Measurements from ENCODE around the gene FH. TPM values are rescaled to one million over a fixed set of nuclear protein-coding genes. Genes with fewer than 3 reads are reported as not detected.

FH gene
- total and polyA plus RNA-seq, 2 experiments from 2014 or later = 56.2 to 69.8 TPM

DNA sequence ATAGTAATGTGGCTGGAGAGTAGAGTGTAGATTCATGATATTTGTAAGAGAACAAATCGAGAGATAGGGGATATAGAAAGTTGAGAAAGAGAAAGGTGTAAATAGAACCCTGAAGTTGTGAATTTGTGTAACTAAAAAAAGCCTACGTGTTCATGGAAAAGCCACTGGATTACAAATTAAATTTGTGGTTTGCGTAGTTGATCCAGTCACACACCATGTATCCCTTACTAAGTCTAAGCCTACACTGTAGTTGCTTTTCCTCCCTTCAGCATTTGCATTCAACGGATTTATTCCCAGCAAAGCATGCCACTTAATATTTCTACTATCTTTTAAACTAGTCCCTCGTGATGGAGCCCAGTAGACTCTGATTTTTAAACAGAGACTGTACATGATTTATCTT lies 37.5 kb upstream of the FH start (continued):
- TF ChIP-seq, protein P1, sequence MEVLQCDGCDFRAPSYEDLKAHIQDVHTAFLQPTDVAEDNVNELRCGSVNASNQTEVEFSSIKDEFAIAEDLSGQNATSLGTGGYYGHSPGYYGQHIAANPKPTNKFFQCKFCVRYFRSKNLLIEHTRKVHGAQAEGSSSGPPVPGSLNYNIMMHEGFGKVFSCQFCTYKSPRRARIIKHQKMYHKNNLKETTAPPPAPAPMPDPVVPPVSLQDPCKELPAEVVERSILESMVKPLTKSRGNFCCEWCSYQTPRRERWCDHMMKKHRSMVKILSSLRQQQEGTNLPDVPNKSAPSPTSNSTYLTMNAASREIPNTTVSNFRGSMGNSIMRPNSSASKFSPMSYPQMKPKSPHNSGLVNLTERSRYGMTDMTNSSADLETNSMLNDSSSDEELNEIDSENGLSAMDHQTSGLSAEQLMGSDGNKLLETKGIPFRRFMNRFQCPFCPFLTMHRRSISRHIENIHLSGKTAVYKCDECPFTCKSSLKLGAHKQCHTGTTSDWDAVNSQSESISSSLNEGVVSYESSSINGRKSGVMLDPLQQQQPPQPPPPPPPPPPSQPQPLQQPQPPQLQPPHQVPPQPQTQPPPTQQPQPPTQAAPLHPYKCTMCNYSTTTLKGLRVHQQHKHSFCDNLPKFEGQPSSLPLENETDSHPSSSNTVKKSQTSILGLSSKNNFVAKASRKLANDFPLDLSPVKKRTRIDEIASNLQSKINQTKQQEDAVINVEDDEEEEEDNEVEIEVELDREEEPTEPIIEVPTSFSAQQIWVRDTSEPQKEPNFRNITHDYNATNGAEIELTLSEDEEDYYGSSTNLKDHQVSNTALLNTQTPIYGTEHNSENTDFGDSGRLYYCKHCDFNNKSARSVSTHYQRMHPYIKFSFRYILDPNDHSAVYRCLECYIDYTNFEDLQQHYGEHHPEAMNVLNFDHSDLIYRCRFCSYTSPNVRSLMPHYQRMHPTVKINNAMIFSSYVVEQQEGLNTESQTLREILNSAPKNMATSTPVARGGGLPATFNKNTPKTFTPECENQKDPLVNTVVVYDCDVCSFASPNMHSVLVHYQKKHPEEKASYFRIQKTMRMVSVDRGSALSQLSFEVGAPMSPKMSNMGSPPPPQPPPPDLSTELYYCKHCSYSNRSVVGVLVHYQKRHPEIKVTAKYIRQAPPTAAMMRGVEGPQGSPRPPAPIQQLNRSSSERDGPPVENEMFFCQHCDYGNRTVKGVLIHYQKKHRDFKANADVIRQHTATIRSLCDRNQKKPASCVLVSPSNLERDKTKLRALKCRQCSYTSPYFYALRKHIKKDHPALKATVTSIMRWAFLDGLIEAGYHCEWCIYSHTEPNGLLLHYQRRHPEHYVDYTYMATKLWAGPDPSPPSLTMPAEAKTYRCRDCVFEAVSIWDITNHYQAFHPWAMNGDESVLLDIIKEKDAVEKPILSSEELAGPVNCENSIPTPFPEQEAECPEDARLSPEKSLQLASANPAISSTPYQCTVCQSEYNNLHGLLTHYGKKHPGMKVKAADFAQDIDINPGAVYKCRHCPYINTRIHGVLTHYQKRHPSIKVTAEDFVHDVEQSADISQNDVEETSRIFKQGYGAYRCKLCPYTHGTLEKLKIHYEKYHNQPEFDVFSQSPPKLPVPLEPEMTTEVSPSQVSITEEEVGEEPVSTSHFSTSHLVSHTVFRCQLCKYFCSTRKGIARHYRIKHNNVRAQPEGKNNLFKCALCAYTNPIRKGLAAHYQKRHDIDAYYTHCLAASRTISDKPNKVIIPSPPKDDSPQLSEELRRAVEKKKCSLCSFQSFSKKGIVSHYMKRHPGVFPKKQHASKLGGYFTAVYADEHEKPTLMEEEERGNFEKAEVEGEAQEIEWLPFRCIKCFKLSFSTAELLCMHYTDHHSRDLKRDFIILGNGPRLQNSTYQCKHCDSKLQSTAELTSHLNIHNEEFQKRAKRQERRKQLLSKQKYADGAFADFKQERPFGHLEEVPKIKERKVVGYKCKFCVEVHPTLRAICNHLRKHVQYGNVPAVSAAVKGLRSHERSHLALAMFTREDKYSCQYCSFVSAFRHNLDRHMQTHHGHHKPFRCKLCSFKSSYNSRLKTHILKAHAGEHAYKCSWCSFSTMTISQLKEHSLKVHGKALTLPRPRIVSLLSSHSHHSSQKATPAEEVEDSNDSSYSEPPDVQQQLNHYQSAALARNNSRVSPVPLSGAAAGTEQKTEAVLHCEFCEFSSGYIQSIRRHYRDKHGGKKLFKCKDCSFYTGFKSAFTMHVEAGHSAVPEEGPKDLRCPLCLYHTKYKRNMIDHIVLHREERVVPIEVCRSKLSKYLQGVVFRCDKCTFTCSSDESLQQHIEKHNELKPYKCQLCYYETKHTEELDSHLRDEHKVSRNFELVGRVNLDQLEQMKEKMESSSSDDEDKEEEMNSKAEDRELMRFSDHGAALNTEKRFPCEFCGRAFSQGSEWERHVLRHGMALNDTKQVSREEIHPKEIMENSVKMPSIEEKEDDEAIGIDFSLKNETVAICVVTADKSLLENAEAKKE (CRISPR knock-in tag; IDR thresholded peaks at IDR 0.05) = no peak

DNA sequence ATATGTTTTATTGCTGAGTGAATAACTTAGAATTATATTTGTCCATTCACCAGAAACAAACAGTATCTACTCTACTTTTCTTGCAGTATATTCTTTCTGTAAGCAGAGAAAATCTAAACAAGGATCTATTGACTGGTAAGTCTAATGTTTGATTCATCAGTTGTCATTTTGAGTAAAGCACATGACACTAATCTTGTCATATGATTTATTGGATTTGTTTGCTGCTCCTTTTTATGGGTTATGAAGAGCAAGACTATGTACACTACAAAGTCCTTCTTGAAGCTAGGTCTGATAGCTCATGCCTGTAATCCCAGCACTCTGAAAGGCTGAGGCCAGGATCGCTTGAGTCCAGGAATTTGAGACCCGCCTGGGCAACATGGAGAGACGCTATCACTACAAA lies 36.0 kb upstream of the FH start:
- no peak for DNase-seq (ENCODE audit: low spot score)
- Mint-ChIP-seq H3K27ac (no peak overlapping the region), H3K4me3 (no peak overlapping the region), H3K4me1 (no peaks in the 10 kb centered on the region; the same call in 2 of the 3 replicates), H3K36me3 (ENCODE audit: low read depth) (no peaks in the 10 kb centered on the region), H3K9me3 (no peaks in the 10 kb centered on the region), H3K27me3 (ENCODE audit: insufficient read depth, low read depth, poor library complexity) (peaks cover 2% of the 10 kb centered on the region)
- 0 out of 2 replicates have a peak, but pooled peaks cover 2% of the 10 kb centered on the region for H3K4me1 ChIP-seq (ENCODE audit: insufficient read depth)
- no peaks in the 10 kb centered on the region for H3K27me3 ChIP-seq (ENCODE audit: insufficient read depth)
- no peaks in the 10 kb centered on the region for H3K9me2 ChIP-seq (ENCODE audit: insufficient read depth)
- no peak overlapping the region for H2AFZ ChIP-seq
- H4K20me1 ChIP-seq (replicated peaks; ENCODE audit: insufficient read depth) = no peaks in the 10 kb centered on the region
- H3K36me3 ChIP-seq (ENCODE audit: insufficient read depth) = no peaks in the 10 kb centered on the region
- H3F3A ChIP-seq (replicated peaks; ENCODE audit: low read depth) = no peaks in the 10 kb centered on the region
- H3K79me2 ChIP-seq (replicated peaks; ENCODE audit: insufficient read depth) = no peaks in the 10 kb centered on the region
- H3K27ac ChIP-seq (ENCODE audit: low read depth) = no peak overlapping the region
- no peak overlapping the region for H3K4me3 ChIP-seq
- H3K4me2 ChIP-seq = no peak overlapping the region
- ATAC-seq = no peak
- TF ChIP-seq, protein P2, sequence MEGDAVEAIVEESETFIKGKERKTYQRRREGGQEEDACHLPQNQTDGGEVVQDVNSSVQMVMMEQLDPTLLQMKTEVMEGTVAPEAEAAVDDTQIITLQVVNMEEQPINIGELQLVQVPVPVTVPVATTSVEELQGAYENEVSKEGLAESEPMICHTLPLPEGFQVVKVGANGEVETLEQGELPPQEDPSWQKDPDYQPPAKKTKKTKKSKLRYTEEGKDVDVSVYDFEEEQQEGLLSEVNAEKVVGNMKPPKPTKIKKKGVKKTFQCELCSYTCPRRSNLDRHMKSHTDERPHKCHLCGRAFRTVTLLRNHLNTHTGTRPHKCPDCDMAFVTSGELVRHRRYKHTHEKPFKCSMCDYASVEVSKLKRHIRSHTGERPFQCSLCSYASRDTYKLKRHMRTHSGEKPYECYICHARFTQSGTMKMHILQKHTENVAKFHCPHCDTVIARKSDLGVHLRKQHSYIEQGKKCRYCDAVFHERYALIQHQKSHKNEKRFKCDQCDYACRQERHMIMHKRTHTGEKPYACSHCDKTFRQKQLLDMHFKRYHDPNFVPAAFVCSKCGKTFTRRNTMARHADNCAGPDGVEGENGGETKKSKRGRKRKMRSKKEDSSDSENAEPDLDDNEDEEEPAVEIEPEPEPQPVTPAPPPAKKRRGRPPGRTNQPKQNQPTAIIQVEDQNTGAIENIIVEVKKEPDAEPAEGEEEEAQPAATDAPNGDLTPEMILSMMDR (conservative IDR thresholded peaks at IDR 0.05; ENCODE audit: low read depth in 2 of 2) = no peak
- TF ChIP-seq ZNF331 (CRISPR knock-in tag; IDR thresholded peaks at IDR 0.05; ENCODE audit: low read depth) (no peak), EZH2 (IDR thresholded peaks at IDR 0.05; ENCODE audit: low read depth, unreplicated experiment) (no peak), STAT1 (IDR thresholded peaks at IDR 0.05; ENCODE audit: unreplicated experiment) (no peak), JUNB (IDR thresholded peaks at IDR 0.05; ENCODE audit: unreplicated experiment) (no peak), CREB1 (CRISPR knock-in tag; IDR thresholded peaks at IDR 0.05; ENCODE audit: low read depth) (no peak), POLR2AphosphoS5 (IDR thresholded peaks at IDR 0.05; ENCODE audit: low read depth) (no peak), ZNF114 (CRISPR knock-in tag; IDR thresholded peaks at IDR 0.05) (no peak)
- TF ChIP-seq, protein P1 (CRISPR knock-in tag; IDR thresholded peaks at IDR 0.05) = no peak
